Urinary bladder (tissue), 4 donors: ENCODE results near the gene GPR107. TPM values are rescaled to one million over a fixed set of nuclear protein-coding genes. Genes with fewer than 3 reads are reported as not detected.

Experiments used
- DNase-seq: peaks from one replicate; pipeline ENCODE4 v3.0.0-alpha.2; 2015; ENCODE audit errors: extremely low spot score
- H3K27ac ChIP-seq: one replicate; pipeline ENCODE4 v1.5.1; 2013; ENCODE audit warnings: low read depth, mild to moderate bottlenecking, moderate library complexity
- H3K36me3 ChIP-seq: one replicate; pipeline ENCODE4 v1.6.1; 2013; ENCODE audit warnings: mild to moderate bottlenecking, moderate library complexity; ENCODE audit not compliant: insufficient read depth
- H3K4me1 ChIP-seq: one replicate; pipeline ENCODE4 v1.6.1; 2013; ENCODE audit warnings: mild to moderate bottlenecking, moderate library complexity; ENCODE audit not compliant: insufficient read depth
- H3K4me3 ChIP-seq: one replicate; pipeline ENCODE4 v1.5.1; 2013; ENCODE audit warnings: low read depth, low read length
- WGBS: extraction: QIAGEN DNeasy Blood & Tissue Kit; methylation state at CpG from one replicate; pipeline ENCODE4 v1.1.7; 2013; 5-methylcytosine and 5-hydroxymethylcytosine counted together
- polyA plus RNA-seq: library from polyadenylated mRNA; stranded (reverse); fragments of 200-250 nt; gene quantifications from one replicate; pipeline ENCODE4 v1.2.3, GENCODE V29; 2013
- total RNA-seq: library from RNA; depleted of rRNA; stranded (reverse); fragments of >200 nt; gene quantifications from one replicate; pipeline ENCODE4 v1.2.3, GENCODE V29; 2014
- donor health status: healthy with polysubstance abuse.
- donor health status: healthy.

The GPR107 gene
- total and polyA plus RNA-seq, 2 donors: 27.6 to 30.1 TPM

DNA sequence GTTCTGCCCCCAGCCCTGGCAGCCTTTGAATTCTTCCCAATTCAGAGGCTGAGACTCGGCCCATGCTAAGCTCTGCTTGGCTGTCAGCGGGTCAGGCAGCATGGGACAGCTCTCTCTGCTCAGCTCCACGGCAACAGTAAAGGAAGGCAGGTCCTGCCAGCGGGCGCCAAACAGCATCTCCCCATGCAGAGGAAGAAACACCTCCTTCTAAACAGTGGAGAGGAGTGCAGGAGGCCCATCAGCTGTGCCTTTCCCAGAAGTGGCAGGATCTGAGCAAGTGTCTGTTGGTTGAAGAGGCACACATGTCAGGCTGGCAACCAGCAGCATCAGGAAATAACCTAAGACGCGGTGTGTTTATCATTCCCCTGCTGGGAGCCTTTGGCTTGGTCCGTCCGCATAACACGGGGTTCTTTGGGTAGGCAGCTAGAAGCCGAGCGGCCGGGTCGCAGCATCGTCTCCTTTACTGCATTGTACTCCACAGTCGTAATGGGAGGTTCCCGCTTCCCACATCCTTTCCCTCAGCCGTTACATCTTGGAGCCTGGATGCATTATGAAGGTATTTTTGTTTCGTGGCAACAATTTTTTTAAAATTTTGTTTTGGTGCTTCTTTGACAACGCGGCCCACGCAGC, 75.8 kb downstream of the GPR107 start:
- Histone ChIP-seq H3K27ac (peak overlapping the region; percentile 39), H3K4me1 (no peaks in the 10 kb centered on the region), H3K36me3 (no peaks in the 10 kb centered on the region), H3K4me3 (no peak overlapping the region)
- no peak for DNase-seq
- 53% methylated on average over 22 of the region's 22 CpGs for WGBS

DNA sequence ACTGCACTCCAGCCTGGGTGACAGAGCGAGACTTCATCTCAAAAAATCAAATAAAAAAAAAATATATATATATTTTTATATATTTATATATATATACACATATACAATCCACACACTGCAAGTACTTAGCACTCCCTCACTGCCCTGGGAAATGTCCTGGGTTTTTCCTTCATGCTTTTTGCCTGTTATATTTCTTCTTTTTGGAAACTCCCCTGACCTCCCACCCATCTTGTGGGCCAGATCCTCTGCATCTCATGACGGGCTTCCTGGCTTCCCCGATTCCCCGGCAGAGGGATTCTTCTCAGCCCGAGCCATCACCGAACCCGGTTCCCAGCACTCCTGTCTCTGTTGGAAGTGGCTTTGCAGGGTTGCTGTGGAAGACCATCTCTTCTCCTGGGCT, 79.0 kb downstream of the GPR107 start:
- 94% methylated on average over 7 of the region's 7 CpGs for WGBS

DNA sequence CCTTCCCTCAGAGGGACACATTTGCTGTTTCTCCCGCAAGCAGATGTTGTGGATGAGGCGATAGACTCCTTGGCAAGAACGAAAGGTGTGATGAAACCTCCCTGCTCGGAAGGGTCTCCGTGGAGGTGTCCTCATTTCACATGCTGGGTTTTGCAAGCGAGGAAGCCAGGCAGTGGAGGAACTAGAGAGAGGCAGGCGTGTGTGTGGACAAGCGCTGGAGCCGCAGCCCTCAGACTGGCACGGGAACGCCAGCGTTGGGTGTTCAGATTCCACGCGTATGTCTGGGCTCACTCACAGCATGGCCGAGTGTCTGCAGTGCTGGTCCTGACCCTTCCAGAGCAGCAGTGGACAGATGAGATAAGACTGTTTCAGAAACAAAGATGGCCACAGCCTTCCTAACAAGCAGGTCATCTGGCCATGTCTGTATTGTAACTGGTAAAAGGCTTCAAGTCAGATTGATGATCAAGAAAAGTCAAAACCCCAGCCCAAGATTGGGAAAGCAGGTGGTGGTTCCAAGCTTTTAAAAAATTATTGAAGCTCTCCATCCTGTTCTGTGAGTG, 83.5 kb downstream of the GPR107 start:
- H3K36me3 ChIP-seq: no peaks in the 10 kb centered on the region
- 95% methylated on average over 15 of the region's 15 CpGs for WGBS
- DNase-seq: no peak
- no peak overlapping the region for H3K4me3 ChIP-seq
- no peaks in the 10 kb centered on the region for H3K4me1 ChIP-seq
- no peak overlapping the region for H3K27ac ChIP-seq

More for the DNA sequence above, 79.0 kb downstream of the GPR107 start:
- Histone ChIP-seq H3K4me1 (no peaks in the 10 kb centered on the region), H3K4me3 (no peak overlapping the region), H3K36me3 (no peaks in the 10 kb centered on the region), H3K27ac (no peak overlapping the region)
- DNase-seq: no peak

GRCh38 chr9:130137641-130138081, 84.0 kb downstream of the GPR107 start:
- DNase-seq: no peak
- H3K36me3 ChIP-seq: no peaks in the 10 kb centered on the region
- WGBS: 79% methylated on average over 11 of the region's 11 CpGs
- no peaks in the 10 kb centered on the region for H3K4me1 ChIP-seq
- H3K27ac ChIP-seq: no peak overlapping the region
- no peak overlapping the region for H3K4me3 ChIP-seq

GRCh38 chr9:130138171-130138653, 84.5 kb downstream of the GPR107 start:
- no peak for DNase-seq
- H3K36me3 ChIP-seq: no peaks in the 10 kb centered on the region
- peak overlapping the region; percentile 69 for H3K27ac ChIP-seq
- H3K4me3 ChIP-seq: no peak overlapping the region
- WGBS: 23% methylated on average over 10 of the region's 10 CpGs
- H3K4me1 ChIP-seq: no peaks in the 10 kb centered on the region

GRCh38 chr9:130138791-130139190, 85.1 kb downstream of the GPR107 start:
- peak; percentile 45 for DNase-seq
- no peaks in the 10 kb centered on the region for H3K36me3 ChIP-seq
- WGBS: 23% methylated on average over 6 of the region's 6 CpGs
- no peaks in the 10 kb centered on the region for H3K4me1 ChIP-seq
- H3K27ac ChIP-seq: peak overlapping the region; percentile 69
- H3K4me3 ChIP-seq: no peak overlapping the region

DNA sequence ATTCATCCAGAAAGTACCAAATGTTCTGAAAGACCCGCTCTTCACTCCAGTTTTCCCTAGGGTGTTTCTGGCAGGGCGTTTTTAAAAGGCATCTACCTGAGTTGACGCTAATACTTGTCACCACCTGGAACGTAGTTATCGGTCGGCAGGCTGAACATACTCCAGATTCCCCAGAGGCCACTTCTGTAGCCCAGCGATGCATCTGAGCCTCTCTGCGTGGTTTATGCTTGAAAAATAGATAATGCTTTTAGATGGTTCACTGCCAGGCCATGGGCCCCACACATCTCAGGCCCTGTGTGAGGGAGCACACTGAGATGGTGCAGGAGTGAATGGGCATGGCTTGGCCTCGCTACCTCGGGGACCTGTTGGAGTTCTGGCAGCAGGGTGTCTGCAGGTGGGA, 85.5 kb downstream of the GPR107 start:
- no peak for DNase-seq
- Histone ChIP-seq H3K4me1 (no peaks in the 10 kb centered on the region), H3K36me3 (no peaks in the 10 kb centered on the region), H3K4me3 (no peak overlapping the region), H3K27ac (no peak overlapping the region)
- 61% methylated on average over 10 of the region's 10 CpGs for WGBS

- WGBS: 85% methylated on average over 10 of the region's 10 CpGs
- no peaks in the 10 kb centered on the region for H3K36me3 ChIP-seq
- H3K27ac ChIP-seq: no peak overlapping the region
- H3K4me3 ChIP-seq: no peak overlapping the region
- no peaks in the 10 kb centered on the region for H3K4me1 ChIP-seq
- no peak for DNase-seq
These were observed 87.0 kb downstream of the GPR107 start for GRCh38 chr9:130140706-130141105.

GRCh38 chr9:130142056-130142455, 88.3 kb downstream of the GPR107 start:
- H3K27ac ChIP-seq: no peak overlapping the region
- DNase-seq: no peak
- no peaks in the 10 kb centered on the region for H3K36me3 ChIP-seq
- H3K4me3 ChIP-seq: no peak overlapping the region
- no peaks in the 10 kb centered on the region for H3K4me1 ChIP-seq
- 71% methylated on average over 12 of the region's 12 CpGs for WGBS

DNA sequence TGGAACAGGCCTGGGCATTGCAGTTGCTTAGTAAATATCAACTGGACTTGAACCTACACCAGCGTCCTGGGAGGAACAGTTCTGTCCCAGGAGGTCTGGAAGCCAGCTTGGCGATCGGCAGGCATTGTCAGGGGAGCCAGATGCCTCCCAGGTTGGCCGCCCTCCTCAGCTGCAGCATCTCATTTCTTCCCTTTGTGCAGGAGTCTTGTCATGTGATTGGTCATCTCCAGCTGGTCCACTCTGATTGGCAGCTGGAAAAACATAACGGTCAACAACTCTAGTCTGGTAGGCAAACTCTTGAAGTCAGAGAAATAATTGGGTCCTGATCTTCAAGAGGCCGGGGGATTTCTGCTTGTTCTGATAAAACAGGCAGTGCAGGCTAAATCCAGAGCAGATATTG, 88.9 kb downstream of the GPR107 start:
- Histone ChIP-seq H3K4me1 (no peaks in the 10 kb centered on the region), H3K27ac (no peak overlapping the region), H3K36me3 (no peaks in the 10 kb centered on the region), H3K4me3 (no peak overlapping the region)
- DNase-seq: no peak
- WGBS: 80% methylated on average over 6 of the region's 6 CpGs

GRCh38 chr9:130143279-130143893, 89.7 kb downstream of the GPR107 start:
- H3K36me3 ChIP-seq: no peaks in the 10 kb centered on the region
- no peaks in the 10 kb centered on the region for H3K4me1 ChIP-seq
- no peak for DNase-seq
- no peak overlapping the region for H3K4me3 ChIP-seq
- H3K27ac ChIP-seq: no peak overlapping the region
- WGBS: 85% methylated on average over 24 of the region's 24 CpGs

DNA sequence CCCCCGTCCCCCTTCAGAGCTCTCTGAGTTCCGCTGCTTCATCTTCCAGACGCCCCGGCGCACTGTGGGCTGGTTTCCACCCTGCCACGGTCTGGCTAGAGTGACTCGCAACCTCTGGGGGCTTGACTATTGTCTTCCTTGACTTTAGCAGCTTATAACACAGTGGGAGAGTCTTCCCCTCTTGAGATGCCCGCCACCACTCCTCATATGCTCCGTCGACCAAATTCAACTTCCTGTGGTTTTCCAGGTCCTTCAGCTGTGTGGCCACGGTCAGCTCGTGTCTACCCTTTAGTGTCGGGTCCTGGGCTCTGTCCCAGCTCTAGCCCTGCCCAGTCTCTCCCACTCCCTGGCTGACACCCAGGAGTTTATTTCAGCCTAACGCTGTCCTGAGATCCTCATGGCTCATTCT, 90.3 kb downstream of the GPR107 start:
- H3K36me3 ChIP-seq: no peaks in the 10 kb centered on the region
- no peak for DNase-seq
- H3K4me1 ChIP-seq: no peaks in the 10 kb centered on the region
- no peak overlapping the region for H3K27ac ChIP-seq
- no peak overlapping the region for H3K4me3 ChIP-seq
- WGBS: 20% methylated on average over 14 of the region's 14 CpGs

- Histone ChIP-seq H3K4me1 (no peaks in the 10 kb centered on the region), H3K4me3 (no peak overlapping the region), H3K27ac (no peak overlapping the region), H3K36me3 (no peaks in the 10 kb centered on the region)
- DNase-seq: no peak
- 64% methylated on average over 5 of the region's 5 CpGs for WGBS
These were observed 91.0 kb downstream of the GPR107 start for GRCh38 chr9:130144703-130145102.

GRCh38 chr9:130145658-130146057, 92.0 kb downstream of the GPR107 start:
- 86% methylated on average over 1 of the region's 1 CpG for WGBS

More at GRCh38 chr9:130145658-130146057, 92.0 kb downstream of the GPR107 start:
- Histone ChIP-seq H3K4me1 (no peaks in the 10 kb centered on the region), H3K27ac (no peak overlapping the region), H3K36me3 (no peaks in the 10 kb centered on the region), H3K4me3 (no peak overlapping the region)
- DNase-seq: no peak
